Stimulated activated CD8-positive, alpha-beta memory T cell treated with anti-CD3 and anti-CD28 coated beads, Interleukin-15, amount 100 ng/mL, for 24 hours (primary cell): ENCODE results near the gene CA9.
A peak's percentile ranks its signal among the peaks of the same experiment; 100 is the strongest.
"Not testable (repeated sequence)": the region's sequence is repeated elsewhere in the genome, so short reads cannot be mapped to it uniquely, and the experiment has no call there.

Experiments
- DNase-seq: peaks from one replicate; pipeline ENCODE4 v3.0.0-alpha.2; 2020; ENCODE audit warnings: low read depth

The CA9 gene

GRCh38 chr9:35673132-35674024, at the start of gene CA9:
Gene CA9 (plus strand): TSS chr9:35673928. CDS start chr9:35673960, 32 bp downstream.
- DNase-seq, result no peak

- DNase-seq, result no peak
Measured at GRCh38 chr9:35627575-35627974, 46.2 kb upstream of the CA9 start.

GRCh38 chr9:35628389-35628991, 45.2 kb upstream of the CA9 start:
- DNase-seq, result no peak

- DNase-seq, result no peak
Measured at GRCh38 chr9:35629597-35629996, 44.1 kb upstream of the CA9 start.

- no peak for DNase-seq
Measured at GRCh38 chr9:35635730-35636129, 38.0 kb upstream of the CA9 start.

- DNase-seq, result no peak
Measured at GRCh38 chr9:35636135-35636876, 37.4 kb upstream of the CA9 start.

GRCh38 chr9:35636877-35637246, 36.9 kb upstream of the CA9 start:
- not testable (repeated sequence) for DNase-seq

- not testable (repeated sequence) for DNase-seq
Measured at GRCh38 chr9:35637427-35637955, 36.2 kb upstream of the CA9 start.

- not testable (repeated sequence) for DNase-seq
Measured at GRCh38 chr9:35638751-35639150, 35.0 kb upstream of the CA9 start.

GRCh38 chr9:35639225-35639624, 34.5 kb upstream of the CA9 start:
- not testable (repeated sequence) for DNase-seq

GRCh38 chr9:35639631-35640030, 34.1 kb upstream of the CA9 start:
- no peak for DNase-seq

GRCh38 chr9:35640431-35640830, 33.3 kb upstream of the CA9 start:
- not testable (repeated sequence) for DNase-seq

GRCh38 chr9:35641478-35641877, 32.2 kb upstream of the CA9 start:
- DNase-seq, result not testable (repeated sequence)

GRCh38 chr9:35643046-35643445, 30.7 kb upstream of the CA9 start:
- DNase-seq, result no peak

GRCh38 chr9:35645736-35646135, 28.0 kb upstream of the CA9 start:
- not testable (repeated sequence) for DNase-seq

GRCh38 chr9:35646153-35646532, 27.6 kb upstream of the CA9 start:
- no peak for DNase-seq

GRCh38 chr9:35646533-35647265, 27.0 kb upstream of the CA9 start:
- DNase-seq, result peak; percentile 83

GRCh38 chr9:35649431-35650340, 24.0 kb upstream of the CA9 start:
- no peak for DNase-seq

GRCh38 chr9:35650341-35651158, 23.2 kb upstream of the CA9 start, which contains the start of gene SIT1:
Gene SIT1 (minus strand): TSS chr9:35650931. CDS start chr9:35650853, 78 bp downstream.
- no peak for DNase-seq
